ENCODE results near the gene TLNRD1.

- TF ChIP-seq CTCF (IDR thresholded peaks at IDR 0.05 in 2 of 3, conservative IDR thresholded peaks at IDR 0.05 in 1 of 3; ENCODE audit: borderline replicate concordance in 1 of 3, insufficient read depth in 1 of 3, low read depth in 2 of 3, low read length in 2 of 3) (no peak), SRF (IDR thresholded peaks at IDR 0.05; ENCODE audit: low read depth) (no peak), SP1 (IDR thresholded peaks at IDR 0.05; ENCODE audit: low read depth) (no peak), RAD21 (IDR thresholded peaks at IDR 0.05; ENCODE audit: low read depth) (no peak), CBX3 (IDR thresholded peaks at IDR 0.05; ENCODE audit: low read depth) (no peak), REST (IDR thresholded peaks at IDR 0.05; ENCODE audit: low read depth) (no peak), TCF7L2 (IDR thresholded peaks at IDR 0.05; ENCODE audit: borderline replicate concordance, extremely low read depth, insufficient read depth, insufficient read length) (no peak), EZH2phosphoT487 (IDR thresholded peaks at IDR 0.05; ENCODE audit: borderline replicate concordance) (no peak), MAX (IDR thresholded peaks at IDR 0.05) (no peak), CEBPB (IDR thresholded peaks at IDR 0.05; ENCODE audit: low read depth) (no peak)
Observed at GRCh38 chr15:80972276-80972675, 28.4 kb upstream of the TLNRD1 start.

All from HCT116 (cell line).